H9 (cell line): ENCODE measurements around the gene LAMA5. TPM values are rescaled to one million over a fixed set of nuclear protein-coding genes. Genes with fewer than 3 reads are reported as not detected.

Experiments used
- DNase-seq: peaks from one replicate; pipeline ENCODE4 v3.0.0-alpha.2; 2017
- H2AFZ ChIP-seq: one replicate; pipeline ENCODE4 v1.6.1; 2013; ENCODE audit warnings: mild to moderate bottlenecking, low read length, control low read depth, moderate library complexity
- H2AK5ac ChIP-seq: 2 replicates; pipeline ENCODE4 v1.6.1; 2013; ENCODE audit warnings: low read length, control low read depth, mixed read lengths; ENCODE audit not compliant: insufficient read length
- H2BK120ac ChIP-seq: one replicate; pipeline ENCODE4 v1.6.1; 2013; ENCODE audit warnings: low read depth, mild to moderate bottlenecking, low read length, control low read depth, inconsistent platforms; ENCODE audit not compliant: poor library complexity, severe bottlenecking
- H2BK12ac ChIP-seq: 2 replicates; pipeline ENCODE4 v1.6.1; 2013; ENCODE audit warnings: low read length, control low read depth, mixed read lengths, low read depth; ENCODE audit not compliant: insufficient read length
- H2BK15ac ChIP-seq: 2 replicates; pipeline ENCODE4 v1.6.1; 2013; ENCODE audit warnings: low read depth, low read length, control low read depth
- H2BK20ac ChIP-seq: one replicate; pipeline ENCODE4 v1.6.1; 2013; ENCODE audit warnings: low read depth, mild to moderate bottlenecking, low read length, control low read depth, inconsistent platforms; ENCODE audit not compliant: poor library complexity, severe bottlenecking
- H2BK5ac ChIP-seq: 2 replicates; pipeline ENCODE4 v1.6.1; 2013; ENCODE audit warnings: low read length, control low read depth, mixed read lengths; ENCODE audit not compliant: insufficient read length
- H3K14ac ChIP-seq: 2 replicates; pipeline ENCODE4 v1.6.1; 2013; ENCODE audit warnings: low read length, control low read depth; ENCODE audit not compliant: insufficient read depth
- H3K18ac ChIP-seq: 2 replicates; pipeline ENCODE4 v1.6.1; 2013; ENCODE audit warnings: low read depth, mild to moderate bottlenecking, mixed read lengths, low read length, control low read depth; ENCODE audit not compliant: insufficient read length
- H3K23ac ChIP-seq: 2 replicates; pipeline ENCODE4 v1.6.1; 2013; ENCODE audit warnings: low read length, control low read depth, mixed read lengths, low read depth; ENCODE audit not compliant: insufficient read length
- H3K23me2 ChIP-seq: 2 replicates; pipeline ENCODE4 v1.6.1; 2013; ENCODE audit warnings: low read depth, mild to moderate bottlenecking, mixed read lengths, low read length, control low read depth; ENCODE audit not compliant: insufficient read length, poor library complexity, severe bottlenecking
- H3K27ac ChIP-seq: 2 replicates; pipeline ENCODE4 v1.5.1; 2013; ENCODE audit warnings: low read length, control low read depth, mixed read lengths, low read depth; ENCODE audit not compliant: insufficient read length
- H3K27me3 ChIP-seq: 2 replicates; pipeline ENCODE4 v1.6.1; 2013; ENCODE audit warnings: low read length, control low read depth, inconsistent platforms; ENCODE audit not compliant: insufficient read depth
- H3K4ac ChIP-seq: 2 replicates; pipeline ENCODE4 v1.6.1; 2013; ENCODE audit warnings: low read depth, mild to moderate bottlenecking, control low read depth, inconsistent platforms, low read length, moderate library complexity
- H3K4me1 ChIP-seq: 2 replicates; pipeline ENCODE4 v1.6.1; 2013; ENCODE audit warnings: low read length, control low read depth, inconsistent platforms; ENCODE audit not compliant: insufficient read depth
- H3K4me2 ChIP-seq: 2 replicates; pipeline ENCODE4 v1.6.1; 2013; ENCODE audit warnings: low read length, control low read depth, mixed read lengths; ENCODE audit not compliant: insufficient read length, insufficient read depth
- H3K56ac ChIP-seq: 2 replicates; pipeline ENCODE4 v1.6.1; 2013; ENCODE audit warnings: low read depth, mild to moderate bottlenecking, mixed read lengths, low read length, control low read depth; ENCODE audit not compliant: insufficient read length
- H3K79me1 ChIP-seq: 2 replicates; pipeline ENCODE4 v1.6.1; 2013; ENCODE audit warnings: low read depth, mild to moderate bottlenecking, moderate library complexity, low read length, control low read depth, inconsistent platforms; ENCODE audit not compliant: insufficient read depth, poor library complexity, severe bottlenecking
- H3K79me2 ChIP-seq: 2 replicates; pipeline ENCODE4 v1.6.1; 2013; ENCODE audit warnings: low read length, control low read depth, inconsistent platforms; ENCODE audit not compliant: insufficient read depth
- H3K9ac ChIP-seq: 2 replicates; pipeline ENCODE4 v1.6.1; 2013; ENCODE audit warnings: low read length, control low read depth, mixed read lengths; ENCODE audit not compliant: insufficient read length; ENCODE audit errors: extremely low read depth
- H3K9me3 ChIP-seq: one replicate; pipeline ENCODE4 v1.6.1; 2013; ENCODE audit warnings: low read depth, low read length, inconsistent platforms; ENCODE audit not compliant: control insufficient read depth
- H3T11ph ChIP-seq: one replicate; pipeline ENCODE4 v1.6.1; 2013; ENCODE audit warnings: mild to moderate bottlenecking, low read length, control low read depth, inconsistent platforms
- H4K20me1 ChIP-seq: one replicate; pipeline ENCODE4 v1.6.1; 2013; ENCODE audit not compliant: control insufficient read depth, insufficient read length, insufficient read depth
- H4K5ac ChIP-seq: 2 replicates; pipeline ENCODE4 v1.6.1; 2013; ENCODE audit warnings: low read depth, mild to moderate bottlenecking, mixed read lengths, low read length, control low read depth; ENCODE audit not compliant: insufficient read length
- H4K8ac ChIP-seq: replicated peaks from 2 replicates; pipeline ENCODE4 v1.6.1; 2013; ENCODE audit warnings: low read length, control low read depth, mixed read lengths, low read depth; ENCODE audit not compliant: insufficient read length
- H4K91ac ChIP-seq: 2 replicates; pipeline ENCODE4 v1.6.1; 2013; ENCODE audit warnings: low read depth, mild to moderate bottlenecking, moderate library complexity, mixed read lengths, low read length, control low read depth; ENCODE audit not compliant: insufficient read length
- H3K27ac Mint-ChIP-seq, 3 experiments: 2 replicates in 2 of 3; 3 replicates in 1 of 3; pipeline ENCODE4 v1.8.0; 2020 to 2021; ENCODE audit warnings: mixed read lengths in 3 of 3, mild to moderate bottlenecking in 1 of 3, moderate library complexity in 1 of 3
- H3K27me3 Mint-ChIP-seq: 2 replicates; pipeline ENCODE4 v1.8.0; 2021; ENCODE audit warnings: low read depth, mild to moderate bottlenecking, moderate library complexity, mixed read lengths
- H3K36me3 Mint-ChIP-seq, 3 experiments: 2 replicates in 2 of 3; 3 replicates in 1 of 3; pipeline ENCODE4 v1.8.0; 2020 to 2021; ENCODE audit warnings: low read depth in 3 of 3, mixed read lengths in 3 of 3; ENCODE audit not compliant: insufficient read depth in 1 of 3
- H3K4me1 Mint-ChIP-seq, 2 experiments: 2 replicates each; pipeline ENCODE4 v1.8.0; 2020; ENCODE audit warnings: mixed read lengths in 2 of 2
- H3K4me3 Mint-ChIP-seq, 2 experiments: 2 replicates in 1 of 2; 3 replicates in 1 of 2; pipeline ENCODE4 v1.8.0; 2020 to 2021; ENCODE audit warnings: mild to moderate bottlenecking in 2 of 2, mixed read lengths in 2 of 2, moderate library complexity in 1 of 2
- H3K9me3 Mint-ChIP-seq, 2 experiments: 2 replicates in 1 of 2; 3 replicates in 1 of 2; pipeline ENCODE4 v1.8.0; 2020; ENCODE audit warnings: mild to moderate bottlenecking in 2 of 2, mixed read lengths in 2 of 2, moderate library complexity in 1 of 2
- CTCF ChIP-seq: fragments of 200-600 bp; sonication (generic); conservative IDR thresholded peaks from 3 replicates; pipeline ENCODE4 v1.8.0; 2021; ENCODE audit warnings: antibody characterized with exemption, mild to moderate bottlenecking
- WGBS: extraction: QIAGEN DNeasy Blood & Tissue Kit; methylation state at CpG from one replicate; pipeline ENCODE4 v1.1.7; 2013; ENCODE audit warnings: missing lambda C conversion rate, low lambda C conversion rate, mixed read lengths; ENCODE audit not compliant: insufficient read length; ENCODE audit errors: extremely low coverage; 5-methylcytosine and 5-hydroxymethylcytosine counted together
- total RNA-seq: library from RNA; stranded (reverse); gene quantifications from 2 replicates; pipeline ENCODE4 v1.2.1, GENCODE V29; 2021

The LAMA5 gene
- total RNA-seq, 1 experiment from 2014 or later: 200 TPM

- Histone ChIP-seq H3K79me2 (no peaks in the 10 kb centered on the region), H2BK5ac (no peak overlapping the region), H4K91ac (no peak overlapping the region), H2BK15ac (no peak overlapping the region), H3K23me2 (no peaks in the 10 kb centered on the region), H3K18ac (no peak overlapping the region), H3K27ac (no peak overlapping the region), H2BK20ac (no peak overlapping the region), H2AK5ac (no peak overlapping the region), H3K9ac (no peak overlapping the region), H3K56ac (no peak overlapping the region), H3K23ac (no peak overlapping the region), H2BK12ac (no peak overlapping the region), H3K4ac (no peak overlapping the region), H2BK120ac (no peak overlapping the region), H3K27me3 (no peaks in the 10 kb centered on the region), H4K20me1 (peaks cover 3% of the 10 kb centered on the region), H3T11ph (no peak overlapping the region), H3K9me3 (no peaks in the 10 kb centered on the region), H3K14ac (no peak overlapping the region), H4K8ac (no peak overlapping the region), H3K79me1 (no peaks in the 10 kb centered on the region), H2AFZ (no peak overlapping the region), H4K5ac (no peak overlapping the region), H3K4me2 (no peak overlapping the region), H3K4me1 (no peaks in the 10 kb centered on the region)
- H3K9me3 Mint-ChIP-seq: no peaks in the 10 kb centered on the region; a peak in 1 of 5 replicates
- peaks cover 10 to 54% (median 34%) of the 10 kb centered on the region in 3 experiments; a peak in 6 of 7 replicates for H3K36me3 Mint-ChIP-seq
- no CpG with 5 or more reads among the region's 8 CpGs for WGBS
- no peaks in the 10 kb centered on the region for H3K4me1 Mint-ChIP-seq
- no peak overlapping the region for H3K27ac Mint-ChIP-seq
- no peak overlapping the region for H3K4me3 Mint-ChIP-seq
- DNase-seq: no peak
- no peaks in the 10 kb centered on the region; the same call in 1 of the 2 replicates for H3K27me3 Mint-ChIP-seq
- no peak for TF ChIP-seq CTCF
Observed at GRCh38 chr20:62289898-62290297, 77.2 kb downstream of the LAMA5 start.
